HepG2 (cell line): ENCODE data around the gene FCN3. TPM values are rescaled to one million over a fixed set of nuclear protein-coding genes. Genes with fewer than 3 reads are reported as not detected.

Source experiments
- CCDC6 ChIP-seq: sonication (generic); formaldehyde crosslinking; IDR thresholded peaks from 2 replicates; pipeline ENCODE4 v1.8.1; 2022; ENCODE audit warnings: mild to moderate bottlenecking, missing genetic modification reagents, moderate library complexity
- CREM ChIP-seq, 2 experiments: sonication (generic) in 1 of 2; formaldehyde crosslinking in 1 of 2; IDR thresholded peaks; 2 replicates each; pipeline versions ENCODE4 v1.4.0 to v1.6.1; 2016 to 2020; ENCODE audit warnings: antibody characterized with exemption in 1 of 2, mild to moderate bottlenecking in 1 of 2, missing genetic modification reagents in 1 of 2
- FOXP1 ChIP-seq, 2 experiments: fragments of 450-650 bp in 1 of 2; IDR thresholded peaks; 2 replicates each; pipeline ENCODE4 v1.6.1; 2017 to 2018; ENCODE audit warnings: antibody characterized with exemption in 1 of 2
- GFI1 ChIP-seq: sonication (generic); formaldehyde crosslinking; IDR thresholded peaks from 2 replicates; pipeline ENCODE4 v1.5.0; 2020; ENCODE audit warnings: missing genetic modification reagents, mild to moderate bottlenecking, borderline replicate concordance
- MAZ ChIP-seq, 2 experiments: sonication (generic) in 1 of 2; formaldehyde crosslinking in 1 of 2; IDR thresholded peaks; 2 replicates each; pipeline versions ENCODE4 v1.5.0 to v1.6.1; 2012 to 2020; ENCODE audit warnings: low read depth in 2 of 2, mild to moderate bottlenecking in 2 of 2, borderline replicate concordance in 1 of 2, improper control_type of control experiment in 1 of 2, low read length in 1 of 2, missing genetic modification reagents in 1 of 2, moderate library complexity in 1 of 2
- MLX ChIP-seq: IDR thresholded peaks from 2 replicates; pipeline ENCODE4 v1.6.1; 2016
- PHF8 ChIP-seq: sonication (generic); formaldehyde crosslinking; IDR thresholded peaks from 2 replicates; pipeline ENCODE4 v1.5.0; 2020; ENCODE audit warnings: missing genetic modification reagents
- RNF219 ChIP-seq: sonication (generic); formaldehyde crosslinking; IDR thresholded peaks from 2 replicates; pipeline ENCODE4 v1.5.0; 2020; ENCODE audit warnings: mild to moderate bottlenecking, missing genetic modification reagents
- SCMH1 ChIP-seq: sonication (generic); formaldehyde crosslinking; IDR thresholded peaks from 2 replicates; pipeline ENCODE4 v1.9.0; 2021; ENCODE audit warnings: missing genetic modification reagents, mild to moderate bottlenecking, borderline replicate concordance
- SRF ChIP-seq: IDR thresholded peaks from 2 replicates; pipeline ENCODE4 v1.6.1; 2011; ENCODE audit warnings: mild to moderate bottlenecking, low read depth, low read length, moderate library complexity
- ZNF670 ChIP-seq: sonication (generic); formaldehyde crosslinking; IDR thresholded peaks from 2 replicates; pipeline ENCODE4 v1.8.0; 2022; ENCODE audit warnings: mild to moderate bottlenecking, missing genetic modification reagents, borderline replicate concordance
- polyA plus RNA-seq, 8 experiments: library from polyadenylated mRNA; depleted of rRNA in 3 of 8; stranded (reverse) in 7 of 8; unstranded in 1 of 8; fragments of >200 nt; fragmentation: Illumina TruSeq in 4 of 8; extraction: Trizol in 4 of 8; gene quantifications; 2 replicates each; pipeline versions ENCODE4 v1.2.1 to v1.2.3, GENCODE V29; 2011 to 2016; ENCODE audit warnings: low read depth in 4 of 8, missing spikeins in 1 of 8, mixed read lengths in 1 of 8; ENCODE audit not compliant: insufficient read depth in 1 of 8
- total RNA-seq, 5 experiments: library from RNA; depleted of rRNA; stranded (reverse); fragments of >200 nt; fragmentation: Illumina TruSeq; extraction: Trizol; gene quantifications; 2 replicates each; pipeline ENCODE4 v1.2.3, GENCODE V29; 2016; ENCODE audit warnings: low read depth in 1 of 5
- TF ChIP-seq, protein P1 (sequence below): sonication (generic); formaldehyde crosslinking; IDR thresholded peaks from 2 replicates; pipeline ENCODE4 v1.5.1; 2020; ENCODE audit warnings: missing genetic modification reagents, mild to moderate bottlenecking, borderline replicate concordance
- TF ChIP-seq, protein P2 (sequence below): sonication (generic); formaldehyde crosslinking; IDR thresholded peaks from 2 replicates; pipeline ENCODE4 v1.5.1; 2020; ENCODE audit warnings: missing genetic modification reagents, mild to moderate bottlenecking, borderline replicate concordance
- TF ChIP-seq, protein P3 (sequence below): sonication (generic); formaldehyde crosslinking; IDR thresholded peaks from 2 replicates; pipeline ENCODE4 v1.4.0; 2020; ENCODE audit warnings: missing genetic modification reagents

The FCN3 gene
- total and polyA plus RNA-seq, 2 of the 13 experiments (the other 11 are each of a cell fraction or from before 2014, with no cell fraction given) = not detected

GRCh38 chr1:27392778-27393635, 18.4 kb upstream of the FCN3 start (continued):
- TF ChIP-seq, protein P1, sequence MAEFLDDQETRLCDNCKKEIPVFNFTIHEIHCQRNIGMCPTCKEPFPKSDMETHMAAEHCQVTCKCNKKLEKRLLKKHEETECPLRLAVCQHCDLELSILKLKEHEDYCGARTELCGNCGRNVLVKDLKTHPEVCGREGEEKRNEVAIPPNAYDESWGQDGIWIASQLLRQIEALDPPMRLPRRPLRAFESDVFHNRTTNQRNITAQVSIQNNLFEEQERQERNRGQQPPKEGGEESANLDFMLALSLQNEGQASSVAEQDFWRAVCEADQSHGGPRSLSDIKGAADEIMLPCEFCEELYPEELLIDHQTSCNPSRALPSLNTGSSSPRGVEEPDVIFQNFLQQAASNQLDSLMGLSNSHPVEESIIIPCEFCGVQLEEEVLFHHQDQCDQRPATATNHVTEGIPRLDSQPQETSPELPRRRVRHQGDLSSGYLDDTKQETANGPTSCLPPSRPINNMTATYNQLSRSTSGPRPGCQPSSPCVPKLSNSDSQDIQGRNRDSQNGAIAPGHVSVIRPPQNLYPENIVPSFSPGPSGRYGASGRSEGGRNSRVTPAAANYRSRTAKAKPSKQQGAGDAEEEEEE (CRISPR knock-in tag) = no peak
- TF ChIP-seq, protein P2, sequence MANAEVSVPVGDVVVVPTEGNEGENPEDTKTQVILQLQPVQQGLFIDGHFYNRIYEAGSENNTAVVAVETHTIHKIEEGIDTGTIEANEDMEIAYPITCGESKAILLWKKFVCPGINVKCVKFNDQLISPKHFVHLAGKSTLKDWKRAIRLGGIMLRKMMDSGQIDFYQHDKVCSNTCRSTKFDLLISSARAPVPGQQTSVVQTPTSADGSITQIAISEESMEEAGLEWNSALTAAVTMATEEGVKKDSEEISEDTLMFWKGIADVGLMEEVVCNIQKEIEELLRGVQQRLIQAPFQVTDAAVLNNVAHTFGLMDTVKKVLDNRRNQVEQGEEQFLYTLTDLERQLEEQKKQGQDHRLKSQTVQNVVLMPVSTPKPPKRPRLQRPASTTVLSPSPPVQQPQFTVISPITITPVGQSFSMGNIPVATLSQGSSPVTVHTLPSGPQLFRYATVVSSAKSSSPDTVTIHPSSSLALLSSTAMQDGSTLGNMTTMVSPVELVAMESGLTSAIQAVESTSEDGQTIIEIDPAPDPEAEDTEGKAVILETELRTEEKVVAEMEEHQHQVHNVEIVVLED (CRISPR knock-in tag) = 0 out of 2 replicates have a peak, but pooled peaks have one; percentile 0
- TF ChIP-seq SCMH1 (CRISPR knock-in tag) (no peak), CREM (IDR thresholded peaks at IDR 0.05) (no peak), CREM (CRISPR knock-in tag; IDR thresholded peaks at IDR 0.05) (no peak), FOXP1 (IDR thresholded peaks at IDR 0.05) (no peak), FOXP1 (CRISPR knock-in tag; IDR thresholded peaks at IDR 0.05) (no peak), RNF219 (CRISPR knock-in tag) (no peak), ZNF670 (no peak), CCDC6 (peak; percentile 12; the same call in 1 of the 2 replicates), MLX (no peak), MAZ (IDR thresholded peaks at IDR 0.05; ENCODE audit: borderline replicate concordance, low read depth, low read length) (0 out of 2 replicates have a peak, but pooled peaks have one; percentile 11), MAZ (CRISPR knock-in tag; IDR thresholded peaks at IDR 0.05; ENCODE audit: low read depth) (no peak), SRF (no peak), PHF8 (CRISPR knock-in tag) (0 out of 2 replicates have a peak, but pooled peaks have one; percentile 8), GFI1 (CRISPR knock-in tag) (0 out of 2 replicates have a peak, but pooled peaks have one; percentile 19)
- TF ChIP-seq, protein P3, sequence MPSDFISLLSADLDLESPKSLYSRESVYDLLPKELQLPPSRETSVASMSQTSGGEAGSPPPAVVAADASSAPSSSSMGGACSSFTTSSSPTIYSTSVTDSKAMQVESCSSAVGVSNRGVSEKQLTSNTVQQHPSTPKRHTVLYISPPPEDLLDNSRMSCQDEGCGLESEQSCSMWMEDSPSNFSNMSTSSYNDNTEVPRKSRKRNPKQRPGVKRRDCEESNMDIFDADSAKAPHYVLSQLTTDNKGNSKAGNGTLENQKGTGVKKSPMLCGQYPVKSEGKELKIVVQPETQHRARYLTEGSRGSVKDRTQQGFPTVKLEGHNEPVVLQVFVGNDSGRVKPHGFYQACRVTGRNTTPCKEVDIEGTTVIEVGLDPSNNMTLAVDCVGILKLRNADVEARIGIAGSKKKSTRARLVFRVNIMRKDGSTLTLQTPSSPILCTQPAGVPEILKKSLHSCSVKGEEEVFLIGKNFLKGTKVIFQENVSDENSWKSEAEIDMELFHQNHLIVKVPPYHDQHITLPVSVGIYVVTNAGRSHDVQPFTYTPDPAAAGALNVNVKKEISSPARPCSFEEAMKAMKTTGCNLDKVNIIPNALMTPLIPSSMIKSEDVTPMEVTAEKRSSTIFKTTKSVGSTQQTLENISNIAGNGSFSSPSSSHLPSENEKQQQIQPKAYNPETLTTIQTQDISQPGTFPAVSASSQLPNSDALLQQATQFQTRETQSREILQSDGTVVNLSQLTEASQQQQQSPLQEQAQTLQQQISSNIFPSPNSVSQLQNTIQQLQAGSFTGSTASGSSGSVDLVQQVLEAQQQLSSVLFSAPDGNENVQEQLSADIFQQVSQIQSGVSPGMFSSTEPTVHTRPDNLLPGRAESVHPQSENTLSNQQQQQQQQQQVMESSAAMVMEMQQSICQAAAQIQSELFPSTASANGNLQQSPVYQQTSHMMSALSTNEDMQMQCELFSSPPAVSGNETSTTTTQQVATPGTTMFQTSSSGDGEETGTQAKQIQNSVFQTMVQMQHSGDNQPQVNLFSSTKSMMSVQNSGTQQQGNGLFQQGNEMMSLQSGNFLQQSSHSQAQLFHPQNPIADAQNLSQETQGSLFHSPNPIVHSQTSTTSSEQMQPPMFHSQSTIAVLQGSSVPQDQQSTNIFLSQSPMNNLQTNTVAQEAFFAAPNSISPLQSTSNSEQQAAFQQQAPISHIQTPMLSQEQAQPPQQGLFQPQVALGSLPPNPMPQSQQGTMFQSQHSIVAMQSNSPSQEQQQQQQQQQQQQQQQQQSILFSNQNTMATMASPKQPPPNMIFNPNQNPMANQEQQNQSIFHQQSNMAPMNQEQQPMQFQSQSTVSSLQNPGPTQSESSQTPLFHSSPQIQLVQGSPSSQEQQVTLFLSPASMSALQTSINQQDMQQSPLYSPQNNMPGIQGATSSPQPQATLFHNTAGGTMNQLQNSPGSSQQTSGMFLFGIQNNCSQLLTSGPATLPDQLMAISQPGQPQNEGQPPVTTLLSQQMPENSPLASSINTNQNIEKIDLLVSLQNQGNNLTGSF (CRISPR knock-in tag) = no peak
